Colonic mucosa (tissue), 4 donors: ENCODE data around the gene ZNF277. TPM values are rescaled to one million over a fixed set of nuclear protein-coding genes. Genes with fewer than 3 reads are reported as not detected.

Experiments used
- DNase-seq: peaks from one replicate; pipeline ENCODE4 v3.0.0-alpha.2; 2020
- H3K27ac ChIP-seq: fragments of 200-600 bp; one replicate; pipeline ENCODE4 v1.8.0; 2021
- H3K27me3 ChIP-seq: fragments of 200-600 bp; one replicate; pipeline ENCODE4 v1.8.0; 2021
- H3K36me3 ChIP-seq: fragments of 200-600 bp; one replicate; pipeline ENCODE4 v1.8.0; 2021
- H3K4me1 ChIP-seq: fragments of 200-600 bp; one replicate; pipeline ENCODE4 v1.8.0; 2021; ENCODE audit warnings: mild to moderate bottlenecking
- H3K4me3 ChIP-seq: fragments of 200-600 bp; one replicate; pipeline ENCODE4 v1.8.0; 2021
- H3K9ac ChIP-seq, 2 donors: one replicate each; pipeline ENCODE4 v1.7.0; 2013; ENCODE audit warnings: control low read depth in 2 of 2, low read depth in 2 of 2, low read length in 2 of 2
- H3K9me3 ChIP-seq: fragments of 200-600 bp; one replicate; pipeline ENCODE4 v1.8.0; 2021
- intact Hi-C: fragments of 100-400 bp; cut with DNase I; formaldehyde crosslinking; loops from one replicate; pipeline ENCODE4 v1.14.1; 2022
- total RNA-seq, 2 donors: library from RNA; stranded (reverse); fragmentation: NEBNext Ultra II Directional in 1 of 2; extraction: Animal tissue kit (Norgen Biotek cat#: 25700) in 1 of 2; gene quantifications; one replicate each; pipeline ENCODE4 v1.2.1, GENCODE V29; 2021
- TF ChIP-seq, protein P1 (sequence below): fragments of 200-600 bp; IDR thresholded peaks from one replicate; pipeline ENCODE4 v1.8.0; 2022; ENCODE audit warnings: antibody characterized with exemption, mild to moderate bottlenecking
- donor health status: healthy.
- donor health status: DM: no; HTN: no; CAD: no.
- donor health status: DM: no; HTN: no; CAD: no.

ZNF277 gene
- total RNA-seq, 2 donors from 2014 or later = 14.1 to 27.4 TPM

DNA sequence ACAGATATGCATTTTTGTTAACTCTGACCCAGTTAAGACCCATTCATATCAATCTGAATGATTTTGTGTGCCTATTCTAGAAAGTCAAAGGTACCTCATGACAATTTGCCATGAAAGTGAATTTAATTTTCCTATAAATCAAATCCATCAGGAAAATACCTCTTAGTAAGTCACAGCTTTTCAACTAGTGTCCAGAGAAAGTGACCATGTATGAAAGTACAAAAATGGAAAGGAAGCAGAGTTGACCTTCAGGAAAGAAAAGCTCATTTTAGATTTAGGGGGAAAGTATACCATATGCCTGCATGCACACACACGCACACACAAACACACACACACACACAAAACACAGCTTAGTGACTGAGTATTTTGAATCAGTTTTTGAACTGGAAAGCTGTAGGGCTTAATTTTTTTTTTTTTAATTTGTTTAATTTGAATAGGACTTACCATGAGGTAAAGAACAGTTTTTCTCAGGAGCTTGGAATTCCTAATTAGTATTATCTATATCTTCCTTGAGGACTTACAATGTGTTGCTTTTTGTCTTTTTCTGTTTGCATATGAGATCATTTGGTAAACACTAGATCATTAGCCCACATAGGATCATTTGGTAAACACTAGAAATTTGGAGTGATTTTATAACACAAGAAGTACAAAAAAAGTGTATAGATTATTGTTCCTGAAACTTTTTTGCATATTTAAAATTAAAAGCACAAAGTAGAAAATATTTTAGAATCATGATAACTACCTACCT is 61.6 kb downstream of the ZNF277 start:
- Histone ChIP-seq H3K36me3 (no peaks in the 10 kb centered on the region), H3K27ac (no peak overlapping the region), H3K4me1 (no peaks in the 10 kb centered on the region), H3K4me3 (no peak overlapping the region), H3K27me3 (no peaks in the 10 kb centered on the region), H3K9me3 (no peaks in the 10 kb centered on the region), H3K9ac (no peak overlapping the region)
- intact Hi-C loops = no loop called here
- TF ChIP-seq, protein P1, sequence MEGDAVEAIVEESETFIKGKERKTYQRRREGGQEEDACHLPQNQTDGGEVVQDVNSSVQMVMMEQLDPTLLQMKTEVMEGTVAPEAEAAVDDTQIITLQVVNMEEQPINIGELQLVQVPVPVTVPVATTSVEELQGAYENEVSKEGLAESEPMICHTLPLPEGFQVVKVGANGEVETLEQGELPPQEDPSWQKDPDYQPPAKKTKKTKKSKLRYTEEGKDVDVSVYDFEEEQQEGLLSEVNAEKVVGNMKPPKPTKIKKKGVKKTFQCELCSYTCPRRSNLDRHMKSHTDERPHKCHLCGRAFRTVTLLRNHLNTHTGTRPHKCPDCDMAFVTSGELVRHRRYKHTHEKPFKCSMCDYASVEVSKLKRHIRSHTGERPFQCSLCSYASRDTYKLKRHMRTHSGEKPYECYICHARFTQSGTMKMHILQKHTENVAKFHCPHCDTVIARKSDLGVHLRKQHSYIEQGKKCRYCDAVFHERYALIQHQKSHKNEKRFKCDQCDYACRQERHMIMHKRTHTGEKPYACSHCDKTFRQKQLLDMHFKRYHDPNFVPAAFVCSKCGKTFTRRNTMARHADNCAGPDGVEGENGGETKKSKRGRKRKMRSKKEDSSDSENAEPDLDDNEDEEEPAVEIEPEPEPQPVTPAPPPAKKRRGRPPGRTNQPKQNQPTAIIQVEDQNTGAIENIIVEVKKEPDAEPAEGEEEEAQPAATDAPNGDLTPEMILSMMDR = no peak
- DNase-seq = no peak

GRCh38 chr7:112271162-112271561 is 64.7 kb downstream of the ZNF277 start:
- Histone ChIP-seq H3K4me1 (no peaks in the 10 kb centered on the region), H3K36me3 (no peaks in the 10 kb centered on the region), H3K9ac (no peak overlapping the region), H3K27me3 (no peaks in the 10 kb centered on the region), H3K4me3 (no peak overlapping the region), H3K9me3 (no peaks in the 10 kb centered on the region), H3K27ac (no peak overlapping the region)
- TF ChIP-seq, protein P1 = no peak
- intact Hi-C loops = no loop called here
- DNase-seq = no peak

- TF ChIP-seq, protein P1 = no peak
- Histone ChIP-seq H3K9me3 (no peaks in the 10 kb centered on the region), H3K9ac (no peak overlapping the region), H3K27me3 (no peaks in the 10 kb centered on the region), H3K27ac (no peak overlapping the region), H3K36me3 (no peaks in the 10 kb centered on the region), H3K4me3 (no peak overlapping the region), H3K4me1 (no peaks in the 10 kb centered on the region)
- intact Hi-C loops = no loop called here
- DNase-seq = no peak
Observed at GRCh38 chr7:112272921-112273561, 66.5 kb downstream of the ZNF277 start.

GRCh38 chr7:112279042-112279441 is 72.5 kb downstream of the ZNF277 start:
- Histone ChIP-seq H3K27ac (no peak overlapping the region), H3K9me3 (no peaks in the 10 kb centered on the region)

DNA sequence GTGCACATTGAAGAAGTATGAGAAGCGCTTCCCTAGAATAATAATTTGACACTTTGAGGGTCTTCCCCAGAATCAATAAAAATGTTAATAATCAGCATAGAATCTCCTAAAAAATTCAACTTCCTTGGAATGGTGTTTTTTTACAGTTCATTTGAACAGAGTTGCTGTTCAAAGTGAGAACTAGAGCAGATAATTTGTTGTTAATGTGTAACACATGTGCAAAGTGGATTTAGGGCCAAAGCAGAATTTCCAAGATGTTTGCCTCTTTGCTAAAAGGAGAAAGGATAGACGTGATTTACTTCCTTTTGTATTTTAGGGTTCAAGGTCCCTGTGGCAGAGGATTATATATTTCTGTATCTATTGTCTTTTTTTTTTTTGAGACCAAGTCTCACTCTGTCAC is 73.8 kb downstream of the ZNF277 start:
- H3K4me1 ChIP-seq = no peaks in the 10 kb centered on the region
- DNase-seq = no peak
- no peaks in the 10 kb centered on the region for H3K9me3 ChIP-seq
- H3K4me3 ChIP-seq = no peak overlapping the region
- no peaks in the 10 kb centered on the region for H3K36me3 ChIP-seq
- intact Hi-C loops = no loop called here
- TF ChIP-seq, protein P1 = no peak
- no peaks in the 10 kb centered on the region for H3K27me3 ChIP-seq
- no peak overlapping the region for H3K27ac ChIP-seq
- H3K9ac ChIP-seq = no peak overlapping the region

More at GRCh38 chr7:112279042-112279441, 72.5 kb downstream of the ZNF277 start:
- intact Hi-C loops = loop anchor here (5.0 kb wide), 1 partner anchor 177 kb away; no protein-coding TSS in a partner anchor
- H3K4me1 ChIP-seq = no peaks in the 10 kb centered on the region
- no peak overlapping the region for H3K4me3 ChIP-seq
- no peaks in the 10 kb centered on the region for H3K27me3 ChIP-seq
- H3K9ac ChIP-seq = no peak overlapping the region
- H3K36me3 ChIP-seq = no peaks in the 10 kb centered on the region
- TF ChIP-seq, protein P1 = no peak
- no peak for DNase-seq
